DOHH2 (cell line): Measurements from ENCODE around the gene TUBA4A.

Source experiments
- H3F3A ChIP-seq: fragments of 200-600 bp; sonication (generic), shearing (Covaris generic); 2 replicates; pipeline ENCODE4 v1.6.0; 2016; ENCODE audit warnings: antibody characterized with exemption, mild to moderate bottlenecking; ENCODE audit not compliant: control insufficient read depth, insufficient read depth
- H3K27ac ChIP-seq: fragments of 200-600 bp; sonication (generic); 2 replicates; pipeline ENCODE4 v1.5.1; 2014; ENCODE audit warnings: low read depth, mild to moderate bottlenecking, low read length, moderate library complexity
- H3K27me3 ChIP-seq: fragments of 200-600 bp; sonication (generic); 2 replicates; pipeline ENCODE4 v1.6.1; 2014; ENCODE audit warnings: mild to moderate bottlenecking, low read length, mixed read lengths; ENCODE audit not compliant: control insufficient read depth
- H3K36me3 ChIP-seq: fragments of 200-600 bp; sonication (generic); 2 replicates; pipeline ENCODE4 v1.6.1; 2014; ENCODE audit warnings: mild to moderate bottlenecking, low read length, moderate library complexity, mixed read lengths; ENCODE audit not compliant: control insufficient read depth
- H3K4me1 ChIP-seq: fragments of 200-600 bp; sonication (generic); 2 replicates; pipeline ENCODE4 v1.6.1; 2014; ENCODE audit warnings: mild to moderate bottlenecking, low read length, mixed read lengths; ENCODE audit not compliant: control insufficient read depth
- H3K4me2 ChIP-seq: fragments of 200-600 bp; sonication (generic); 2 replicates; pipeline ENCODE4 v1.6.0; 2014; ENCODE audit warnings: mild to moderate bottlenecking, low read length, moderate library complexity
- H3K4me3 ChIP-seq: fragments of 200-600 bp; sonication (generic); 2 replicates; pipeline ENCODE4 v1.5.1; 2014; ENCODE audit warnings: mild to moderate bottlenecking, low read length, mixed read lengths
- H3K79me2 ChIP-seq: fragments of 200-600 bp; sonication (generic); 2 replicates; pipeline ENCODE4 v1.6.1; 2014; ENCODE audit warnings: mild to moderate bottlenecking, low read length, mixed read lengths; ENCODE audit not compliant: control insufficient read depth
- H3K9me2 ChIP-seq: fragments of 200-600 bp; sonication (generic); replicated peaks from 2 replicates; pipeline ENCODE4 v1.6.1; 2014; ENCODE audit warnings: mild to moderate bottlenecking, low read length, mixed read lengths; ENCODE audit not compliant: control insufficient read depth
- H3K9me3 ChIP-seq: fragments of 200-600 bp; sonication (generic); 2 replicates; pipeline ENCODE4 v1.6.1; 2014; ENCODE audit warnings: antibody characterized with exemption, low read length, mixed read lengths; ENCODE audit not compliant: control insufficient read depth, insufficient read depth
- H4K20me1 ChIP-seq: fragments of 200-600 bp; sonication (generic); 2 replicates; pipeline ENCODE4 v1.6.0; 2014; ENCODE audit warnings: low read depth, mild to moderate bottlenecking, antibody characterized with exemption, low read length, moderate library complexity; ENCODE audit not compliant: control insufficient read depth, insufficient read depth
- CTCF ChIP-seq: fragments of 200-600 bp; sonication (generic); IDR thresholded peaks from one replicate; pipeline ENCODE4 v1.5.1; 2014; ENCODE audit warnings: antibody characterized with exemption, mild to moderate bottlenecking, low read depth, low read length; ENCODE audit not compliant: poor library complexity, severe bottlenecking
- EZH2phosphoT487 ChIP-seq: fragments of 200-600 bp; sonication (generic); IDR thresholded peaks from 2 replicates; pipeline ENCODE4 v1.6.1; 2017; ENCODE audit warnings: borderline replicate concordance, mild to moderate bottlenecking, antibody characterized with exemption, low read length, moderate library complexity, mixed read lengths

The TUBA4A gene

GRCh38 chr2:219282943-219283581 is 29.3 kb upstream of the TUBA4A start:
- Histone ChIP-seq H3K36me3 (peaks cover 33% of the 10 kb centered on the region), H4K20me1 (no peaks in the 10 kb centered on the region), H3F3A (peaks cover 8% of the 10 kb centered on the region), H3K27ac (no peak overlapping the region), H3K79me2 (0 out of 2 replicates have a peak, but pooled peaks cover 3% of the 10 kb centered on the region), H3K9me3 (no peaks in the 10 kb centered on the region), H3K9me2 (no peaks in the 10 kb centered on the region), H3K4me1 (peaks cover 23% of the 10 kb centered on the region), H3K27me3 (no peaks in the 10 kb centered on the region), H3K4me2 (no peak overlapping the region), H3K4me3 (no peak overlapping the region)
- TF ChIP-seq EZH2phosphoT487 (no peak), CTCF (no peak)

DNA sequence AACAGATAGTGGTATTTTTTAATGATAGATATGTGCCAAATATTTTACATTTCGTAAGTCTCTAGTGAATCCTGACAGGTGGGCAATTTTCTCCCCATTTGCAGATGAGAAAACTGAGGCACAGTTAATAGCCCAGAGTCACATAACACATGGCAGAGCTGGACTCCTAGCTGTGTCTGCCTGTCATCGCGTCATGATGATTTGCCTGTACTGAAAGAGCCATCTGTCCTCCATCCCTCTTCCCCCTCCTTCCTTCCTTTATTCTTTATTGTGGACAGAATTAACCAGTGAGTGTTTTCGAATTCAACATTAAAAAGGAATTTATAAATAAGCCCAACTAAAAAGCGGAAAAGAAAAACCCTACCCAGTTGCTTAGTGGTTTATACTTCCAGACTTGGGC is 28.7 kb upstream of the TUBA4A start:
- peaks cover 9% of the 10 kb centered on the region for H3F3A ChIP-seq
- H3K27me3 ChIP-seq: no peaks in the 10 kb centered on the region
- no peak overlapping the region for H3K4me3 ChIP-seq
- 0 out of 2 replicates have a peak, but pooled peaks cover 3% of the 10 kb centered on the region for H3K79me2 ChIP-seq
- peaks cover 29% of the 10 kb centered on the region for H3K4me1 ChIP-seq
- no peak overlapping the region for H3K4me2 ChIP-seq
- H3K9me2 ChIP-seq: no peaks in the 10 kb centered on the region
- H4K20me1 ChIP-seq: no peaks in the 10 kb centered on the region
- H3K27ac ChIP-seq: no peak overlapping the region
- TF ChIP-seq CTCF (no peak), EZH2phosphoT487 (no peak)
- H3K9me3 ChIP-seq: no peaks in the 10 kb centered on the region
- peaks cover 33% of the 10 kb centered on the region for H3K36me3 ChIP-seq

- peaks cover 9% of the 10 kb centered on the region for H3F3A ChIP-seq
- peaks cover 33% of the 10 kb centered on the region for H3K36me3 ChIP-seq
- H3K4me1 ChIP-seq: peaks cover 35% of the 10 kb centered on the region
- H3K79me2 ChIP-seq: 0 out of 2 replicates have a peak, but pooled peaks cover 3% of the 10 kb centered on the region
- no peak overlapping the region for H3K27ac ChIP-seq
- no peaks in the 10 kb centered on the region for H3K27me3 ChIP-seq
- no peaks in the 10 kb centered on the region for H3K9me3 ChIP-seq
- H3K4me3 ChIP-seq: no peak overlapping the region
- no peak overlapping the region for H3K4me2 ChIP-seq
- no peaks in the 10 kb centered on the region for H3K9me2 ChIP-seq
- no peaks in the 10 kb centered on the region for H4K20me1 ChIP-seq
- TF ChIP-seq EZH2phosphoT487: no peak
- TF ChIP-seq CTCF: no peak
Observed at GRCh38 chr2:219281588-219281987, 27.9 kb upstream of the TUBA4A start.
